GM18505 (cell line): ENCODE results near the gene CEP164.

Experiments used
- ATAC-seq: cut with Tn5 transposase; IDR thresholded peaks from one replicate; pipeline ENCODE4 v1.9.1; 2021; ENCODE audit not compliant: unreplicated experiment
- POLR2A ChIP-seq: IDR thresholded peaks from 4 replicates; pipeline ENCODE4 v1.6.1; 2011; ENCODE audit warnings: borderline replicate concordance; ENCODE audit not compliant: insufficient read depth, insufficient read length; ENCODE audit errors: extremely low read depth

Gene CEP164

GRCh38 chr11:117361432-117361831 is 33.8 kb downstream of the CEP164 start:
- TF ChIP-seq POLR2A, result no peak

GRCh38 chr11:117366248-117366647 is 38.6 kb downstream of the CEP164 start:
- TF ChIP-seq POLR2A, result no peak
- ATAC-seq, result no peak

More at GRCh38 chr11:117361432-117361831, 33.8 kb downstream of the CEP164 start:
- no peak for ATAC-seq

- no peak for ATAC-seq
- TF ChIP-seq POLR2A, result no peak
These were observed 39.2 kb downstream of the CEP164 start for GRCh38 chr11:117366875-117367274.

- TF ChIP-seq POLR2A, result no peak
- ATAC-seq, result no peak
These were observed 41.9 kb downstream of the CEP164 start for GRCh38 chr11:117369534-117369933.

- no peak for ATAC-seq
- no peak for TF ChIP-seq POLR2A
These were observed 43.8 kb downstream of the CEP164 start for GRCh38 chr11:117371453-117371852.

GRCh38 chr11:117374316-117375055 is 46.8 kb downstream of the CEP164 start:
- ATAC-seq, result no peak
- no peak for TF ChIP-seq POLR2A

- no peak for ATAC-seq
- no peak for TF ChIP-seq POLR2A
These were observed 48.3 kb downstream of the CEP164 start for GRCh38 chr11:117375960-117376359.

- TF ChIP-seq POLR2A, result no peak
- ATAC-seq, result no peak
These were observed 48.9 kb downstream of the CEP164 start for GRCh38 chr11:117376517-117376916.

GRCh38 chr11:117378976-117379865 is 51.6 kb downstream of the CEP164 start:
- TF ChIP-seq POLR2A, result no peak
- no peak for ATAC-seq

- no peak for TF ChIP-seq POLR2A
- ATAC-seq, result no peak
These were observed 53.0 kb downstream of the CEP164 start for GRCh38 chr11:117380676-117381075.

- no peak for ATAC-seq
- no peak for TF ChIP-seq POLR2A
These were observed 54.1 kb downstream of the CEP164 start for GRCh38 chr11:117381481-117382387.

GRCh38 chr11:117382746-117383145 is 55.1 kb downstream of the CEP164 start:
- no peak for ATAC-seq
- no peak for TF ChIP-seq POLR2A

- no peak for ATAC-seq
- TF ChIP-seq POLR2A, result no peak
These were observed 56.4 kb downstream of the CEP164 start for GRCh38 chr11:117384045-117384444.

- no peak for TF ChIP-seq POLR2A
- ATAC-seq, result no peak
These were observed 57.8 kb downstream of the CEP164 start for GRCh38 chr11:117385471-117385870.

- no peak for ATAC-seq
- TF ChIP-seq POLR2A, result no peak
These were observed 58.3 kb downstream of the CEP164 start for GRCh38 chr11:117385906-117386305.
